ENCODE results near the gene NOS3. TPM values are rescaled to one million over a fixed set of nuclear protein-coding genes. Genes with fewer than 3 reads are reported as not detected.
"Not testable (repeated sequence)": the region's sequence is repeated elsewhere in the genome, so short reads cannot be mapped to it uniquely, and the experiment has no call there.

The NOS3 gene
- total RNA-seq, 1 donor from 2014 or later = 0.86 TPM

DNA sequence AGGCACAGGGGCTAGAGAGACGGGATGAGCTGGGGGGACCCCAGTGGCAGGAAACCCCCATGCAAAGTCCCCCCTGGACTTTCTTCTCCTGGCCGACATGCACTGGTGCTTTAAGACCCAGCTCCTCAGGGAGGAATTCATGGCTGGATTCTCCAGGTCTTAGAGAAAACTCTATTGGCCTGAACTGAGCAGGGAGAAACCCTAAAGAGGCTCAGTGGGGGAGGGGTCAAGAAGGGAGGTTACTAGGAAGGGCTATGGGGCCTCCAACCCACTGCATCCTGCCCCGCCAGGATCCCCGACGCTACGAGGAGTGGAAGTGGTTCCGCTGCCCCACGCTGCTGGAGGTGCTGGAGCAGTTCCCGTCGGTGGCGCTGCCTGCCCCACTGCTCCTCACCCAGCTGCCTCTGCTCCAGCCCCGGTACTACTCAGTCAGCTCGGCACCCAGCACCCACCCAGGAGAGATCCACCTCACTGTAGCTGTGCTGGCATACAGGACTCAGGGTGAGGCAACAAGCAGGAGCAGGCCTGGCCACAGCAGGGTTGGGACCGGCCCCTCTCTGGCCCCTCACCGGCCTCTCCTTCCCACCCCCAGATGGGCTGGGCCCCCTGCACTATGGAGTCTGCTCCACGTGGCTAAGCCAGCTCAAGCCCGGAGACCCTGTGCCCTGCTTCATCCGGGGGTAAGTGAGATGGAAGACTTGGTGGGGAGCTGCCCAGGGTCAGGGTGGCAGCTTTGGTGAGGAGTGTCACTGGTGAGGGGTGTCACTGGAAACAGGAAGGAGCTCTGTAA is 19.7 kb downstream of the NOS3 start:
- H3K36me3 Mint-ChIP-seq (ENCODE audit: unreplicated experiment) = no peaks in the 10 kb centered on the region
- H3K4me3 Mint-ChIP-seq (ENCODE audit: unreplicated experiment) = no peak overlapping the region
- no peak for DNase-seq
- peaks cover 13% of the 10 kb centered on the region for H3K9me3 Mint-ChIP-seq (ENCODE audit: unreplicated experiment)
- peaks cover 11% of the 10 kb centered on the region for H3K4me1 Mint-ChIP-seq (ENCODE audit: low read depth, unreplicated experiment)
- no peak overlapping the region for H3K27ac Mint-ChIP-seq (ENCODE audit: unreplicated experiment)
- TF ChIP-seq, protein P1, sequence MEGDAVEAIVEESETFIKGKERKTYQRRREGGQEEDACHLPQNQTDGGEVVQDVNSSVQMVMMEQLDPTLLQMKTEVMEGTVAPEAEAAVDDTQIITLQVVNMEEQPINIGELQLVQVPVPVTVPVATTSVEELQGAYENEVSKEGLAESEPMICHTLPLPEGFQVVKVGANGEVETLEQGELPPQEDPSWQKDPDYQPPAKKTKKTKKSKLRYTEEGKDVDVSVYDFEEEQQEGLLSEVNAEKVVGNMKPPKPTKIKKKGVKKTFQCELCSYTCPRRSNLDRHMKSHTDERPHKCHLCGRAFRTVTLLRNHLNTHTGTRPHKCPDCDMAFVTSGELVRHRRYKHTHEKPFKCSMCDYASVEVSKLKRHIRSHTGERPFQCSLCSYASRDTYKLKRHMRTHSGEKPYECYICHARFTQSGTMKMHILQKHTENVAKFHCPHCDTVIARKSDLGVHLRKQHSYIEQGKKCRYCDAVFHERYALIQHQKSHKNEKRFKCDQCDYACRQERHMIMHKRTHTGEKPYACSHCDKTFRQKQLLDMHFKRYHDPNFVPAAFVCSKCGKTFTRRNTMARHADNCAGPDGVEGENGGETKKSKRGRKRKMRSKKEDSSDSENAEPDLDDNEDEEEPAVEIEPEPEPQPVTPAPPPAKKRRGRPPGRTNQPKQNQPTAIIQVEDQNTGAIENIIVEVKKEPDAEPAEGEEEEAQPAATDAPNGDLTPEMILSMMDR (IDR thresholded peaks at IDR 0.05; ENCODE audit: partially characterized antibody, unreplicated experiment) = no peak
- H3K27me3 Mint-ChIP-seq (ENCODE audit: unreplicated experiment) = peaks cover 13% of the 10 kb centered on the region

DNA sequence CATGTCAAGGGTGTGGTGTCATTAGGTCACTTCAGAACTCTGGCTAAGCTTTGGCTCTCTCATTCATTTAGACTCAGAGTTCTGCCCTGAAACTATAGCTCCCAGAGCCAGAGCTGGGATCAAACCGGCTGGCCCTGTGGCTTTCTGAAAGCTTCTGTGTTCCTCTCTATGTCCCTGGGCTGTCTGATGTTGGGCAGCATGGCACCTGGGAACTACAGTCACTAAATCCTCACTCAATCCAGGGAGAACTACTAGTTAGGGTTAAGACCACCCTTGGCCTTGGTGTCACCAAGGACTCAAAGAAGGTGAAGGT is 20.2 kb downstream of the NOS3 start:
- TF ChIP-seq, protein P1 (IDR thresholded peaks at IDR 0.05; ENCODE audit: partially characterized antibody, unreplicated experiment) = no peak
- peaks cover 10% of the 10 kb centered on the region for H3K4me1 Mint-ChIP-seq (ENCODE audit: low read depth, unreplicated experiment)
- H3K27ac Mint-ChIP-seq (ENCODE audit: unreplicated experiment) = no peak overlapping the region

DNA sequence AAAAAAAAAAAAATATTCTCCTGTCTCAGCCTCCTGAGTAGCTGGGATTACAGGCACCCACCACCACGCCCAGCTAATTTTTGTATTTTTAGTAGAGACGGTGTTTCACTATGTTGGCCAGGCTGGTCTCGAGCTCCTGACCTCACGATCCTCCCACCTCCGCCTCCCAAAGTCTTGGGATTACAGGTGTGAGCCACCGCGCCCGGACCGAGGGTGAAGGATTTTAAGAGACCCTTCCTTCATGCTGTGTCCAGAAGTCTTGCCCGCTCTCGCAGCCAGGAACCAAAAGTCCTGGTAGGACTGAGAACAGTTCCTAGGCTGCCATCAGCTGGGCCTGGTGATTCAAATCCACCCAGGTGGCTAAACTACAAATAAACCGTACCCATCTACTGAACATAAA is 20.8 kb downstream of the NOS3 start:
- not testable (repeated sequence) for H3K9me3 Mint-ChIP-seq (ENCODE audit: unreplicated experiment); H3K36me3 Mint-ChIP-seq (ENCODE audit: unreplicated experiment); H3K4me1 Mint-ChIP-seq (ENCODE audit: low read depth, unreplicated experiment); H3K27ac Mint-ChIP-seq (ENCODE audit: unreplicated experiment); DNase-seq; H3K4me3 Mint-ChIP-seq (ENCODE audit: unreplicated experiment)
- peaks cover 13% of the 10 kb centered on the region for H3K27me3 Mint-ChIP-seq (ENCODE audit: unreplicated experiment)

More for the DNA sequence above, 20.2 kb downstream of the NOS3 start:
- no peak overlapping the region for H3K4me3 Mint-ChIP-seq (ENCODE audit: unreplicated experiment)
- peaks cover 11% of the 10 kb centered on the region for H3K9me3 Mint-ChIP-seq (ENCODE audit: unreplicated experiment)
- H3K27me3 Mint-ChIP-seq (ENCODE audit: unreplicated experiment) = peaks cover 13% of the 10 kb centered on the region
- no peaks in the 10 kb centered on the region for H3K36me3 Mint-ChIP-seq (ENCODE audit: unreplicated experiment)
- no peak for DNase-seq

DNA sequence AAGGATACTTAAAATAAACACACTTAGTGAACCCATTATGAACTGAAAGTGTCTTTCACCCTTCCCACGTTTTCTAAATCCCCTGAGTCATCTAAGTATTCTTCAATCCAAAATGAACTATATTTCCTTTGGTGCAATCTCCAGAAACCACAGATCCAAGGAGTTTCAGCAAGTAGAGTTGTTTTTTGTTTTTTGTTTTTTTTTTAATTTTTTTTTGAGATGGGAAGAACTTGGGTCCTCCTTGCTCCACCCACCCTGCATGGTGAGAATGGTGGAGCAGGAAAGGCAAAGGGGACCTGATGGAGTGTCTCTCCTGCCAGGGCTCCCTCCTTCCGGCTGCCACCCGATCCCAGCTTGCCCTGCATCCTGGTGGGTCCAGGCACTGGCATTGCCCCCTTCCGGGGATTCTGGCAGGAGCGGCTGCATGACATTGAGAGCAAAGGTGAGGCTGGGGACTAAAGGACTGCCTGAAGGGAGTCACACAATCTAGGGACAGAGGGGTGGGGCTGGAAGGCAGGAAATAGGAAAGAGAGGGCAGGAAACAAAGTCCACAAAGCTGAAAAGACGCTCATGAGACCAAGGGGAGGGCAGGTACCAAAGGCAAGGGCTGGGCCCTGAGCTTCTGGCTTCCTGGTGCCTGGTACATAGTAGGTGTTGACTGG is 21.3 kb downstream of the NOS3 start:
- TF ChIP-seq, protein P1 (IDR thresholded peaks at IDR 0.05; ENCODE audit: partially characterized antibody, unreplicated experiment) = no peak

GRCh38 chr7:151012911-151013347 is 22.1 kb downstream of the NOS3 start:
- Mint-ChIP-seq H3K36me3 (ENCODE audit: unreplicated experiment) (no peaks in the 10 kb centered on the region), H3K4me1 (ENCODE audit: low read depth, unreplicated experiment) (peaks cover 15% of the 10 kb centered on the region), H3K9me3 (ENCODE audit: unreplicated experiment) (peaks cover 13% of the 10 kb centered on the region), H3K4me3 (ENCODE audit: unreplicated experiment) (peak overlapping the region; percentile 7), H3K27ac (ENCODE audit: unreplicated experiment) (no peak overlapping the region), H3K27me3 (ENCODE audit: unreplicated experiment) (peaks cover 18% of the 10 kb centered on the region)
- TF ChIP-seq, protein P1 (IDR thresholded peaks at IDR 0.05; ENCODE audit: partially characterized antibody, unreplicated experiment) = peak; percentile 22
- peak; percentile 76 for DNase-seq

More for the DNA sequence above, 21.3 kb downstream of the NOS3 start:
- H3K27me3 Mint-ChIP-seq (ENCODE audit: unreplicated experiment) = peaks cover 13% of the 10 kb centered on the region
- DNase-seq = no peak
- H3K27ac Mint-ChIP-seq (ENCODE audit: unreplicated experiment) = no peak overlapping the region
- H3K9me3 Mint-ChIP-seq (ENCODE audit: unreplicated experiment) = peaks cover 8% of the 10 kb centered on the region
- no peaks in the 10 kb centered on the region for H3K36me3 Mint-ChIP-seq (ENCODE audit: unreplicated experiment)
- H3K4me3 Mint-ChIP-seq (ENCODE audit: unreplicated experiment) = peak overlapping the region; percentile 55
- peaks cover 9% of the 10 kb centered on the region for H3K4me1 Mint-ChIP-seq (ENCODE audit: low read depth, unreplicated experiment)

Measured in glutamatergic neuron (in vitro differentiated cells).